ENCODE measurements around the gene NFIA.
"Not testable (repeated sequence)": the region's sequence is repeated elsewhere in the genome, so short reads cannot be mapped to it uniquely, and the experiment has no call there.

NFIA gene

DNA sequence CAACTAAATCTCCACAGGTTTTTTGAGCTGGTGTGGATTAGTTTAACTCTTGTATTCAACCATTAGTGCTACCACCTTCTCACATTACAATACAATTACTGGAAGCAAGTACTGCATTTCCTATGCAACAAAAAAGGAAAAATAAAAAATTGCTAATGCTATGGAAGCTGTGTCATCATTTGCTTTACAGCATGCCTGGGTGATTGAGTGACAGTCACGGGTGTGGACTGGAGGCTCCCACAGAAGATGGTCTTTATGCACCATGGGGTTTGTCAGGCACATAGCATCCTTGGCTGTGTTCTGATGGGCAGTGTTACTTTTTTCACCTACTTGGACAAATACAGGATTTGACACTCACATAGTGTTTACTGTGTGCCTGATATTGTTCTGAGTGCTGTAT is 380.3 kb downstream of the NFIA start:
- H3K4me1 Mint-ChIP-seq (ENCODE audit: low read depth in 2 of 2), result peaks cover 1 to 8% of the 10 kb centered on the region in 2 donors
- peak overlapping the region in 1 of 2 donors; percentile 24 for H3K27ac Mint-ChIP-seq
- no peak for ATAC-seq (replicated peaks)
- H3K4me3 Mint-ChIP-seq, result no peak overlapping the region
- DNase-seq, result no peak
- H3K9me3 Mint-ChIP-seq, result no peaks in the 10 kb centered on the region
- peaks cover 4% of the 10 kb centered on the region for H3K36me3 Mint-ChIP-seq (ENCODE audit: insufficient read depth)
- H3K27me3 Mint-ChIP-seq, result no peaks in the 10 kb centered on the region

DNA sequence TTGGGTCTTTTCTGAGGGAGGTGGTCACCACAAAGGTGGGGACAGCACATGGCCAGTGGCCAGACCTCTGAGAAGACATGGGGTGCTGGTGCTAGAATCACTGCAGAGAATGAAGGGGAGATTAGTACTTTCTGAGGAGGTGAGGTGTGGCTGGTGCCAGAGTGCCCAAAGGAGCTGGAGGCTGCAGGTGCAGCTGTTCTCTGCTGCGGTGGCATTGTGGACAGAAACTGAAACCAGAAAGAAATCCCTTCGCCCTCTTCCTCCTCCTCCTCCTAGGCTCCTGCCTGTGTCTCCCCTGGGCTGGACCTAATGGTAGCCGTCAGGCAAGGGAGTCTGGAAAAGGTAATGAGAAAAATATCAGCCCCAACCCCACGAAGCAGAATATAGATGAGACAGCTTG is 380.9 kb downstream of the NFIA start:
- Mint-ChIP-seq H3K27me3 (no peaks in the 10 kb centered on the region), H3K36me3 (ENCODE audit: insufficient read depth) (peaks cover 4% of the 10 kb centered on the region), H3K9me3 (no peaks in the 10 kb centered on the region), H3K4me3 (no peak overlapping the region), H3K27ac (peak overlapping the region in 1 of 2 donors; percentile 24), H3K4me1 (ENCODE audit: low read depth in 2 of 2) (peaks cover 1 to 8% of the 10 kb centered on the region in 2 donors)
- DNase-seq, result no peak
- no peak for ATAC-seq (replicated peaks)

DNA sequence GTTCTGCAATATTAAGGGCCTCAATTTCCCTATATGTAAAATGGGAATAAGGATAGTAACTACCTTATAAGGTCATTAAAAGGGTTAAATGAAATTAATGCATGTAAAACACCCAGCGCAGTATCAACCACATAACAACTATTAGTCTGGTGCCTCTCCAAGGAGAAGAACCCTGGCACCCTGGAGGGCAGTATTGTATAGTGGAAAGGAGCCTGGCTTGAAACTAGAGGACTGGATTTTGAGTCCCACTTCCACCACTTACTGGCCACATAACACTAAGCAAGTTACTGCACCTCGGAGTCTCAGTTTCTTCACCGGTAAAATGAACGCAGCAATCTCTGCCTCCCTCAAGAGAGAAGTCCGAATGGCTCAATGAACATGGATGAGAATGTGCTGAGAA is 385.5 kb downstream of the NFIA start:
- DNase-seq; H3K27ac Mint-ChIP-seq; H3K27me3 Mint-ChIP-seq; H3K36me3 Mint-ChIP-seq (ENCODE audit: insufficient read depth); H3K4me1 Mint-ChIP-seq (ENCODE audit: low read depth in 2 of 2); H3K4me3 Mint-ChIP-seq; H3K9me3 Mint-ChIP-seq; ATAC-seq (replicated peaks): not testable (repeated sequence)

DNA sequence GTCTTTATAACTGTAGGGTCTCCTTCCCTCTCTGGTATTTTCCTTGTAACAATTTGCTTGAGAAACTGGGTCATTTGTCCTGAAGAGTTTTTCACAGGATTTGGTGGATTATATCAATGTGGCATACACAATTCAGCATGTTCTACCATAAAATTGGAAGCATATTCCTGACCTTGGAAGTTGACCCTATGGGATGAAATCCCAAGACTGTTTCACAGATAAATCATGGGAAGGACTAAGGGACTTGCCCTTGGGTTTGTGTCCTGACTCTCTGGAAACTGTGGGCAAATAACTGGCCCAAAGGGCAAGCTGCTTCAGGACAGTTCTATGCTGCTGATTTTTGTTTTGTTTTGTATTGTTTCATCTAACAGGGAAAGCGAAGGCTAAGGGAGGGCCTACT is 387.0 kb downstream of the NFIA start:
- no peak for ATAC-seq (replicated peaks)
- Mint-ChIP-seq H3K27ac (no peak overlapping the region), H3K36me3 (ENCODE audit: insufficient read depth) (no peaks in the 10 kb centered on the region), H3K9me3 (no peaks in the 10 kb centered on the region), H3K4me1 (ENCODE audit: low read depth in 2 of 2) (no peaks in the 10 kb centered on the region), H3K4me3 (no peak overlapping the region), H3K27me3 (peaks cover 12% of the 10 kb centered on the region in 2 donors)
- no peak for DNase-seq

DNA sequence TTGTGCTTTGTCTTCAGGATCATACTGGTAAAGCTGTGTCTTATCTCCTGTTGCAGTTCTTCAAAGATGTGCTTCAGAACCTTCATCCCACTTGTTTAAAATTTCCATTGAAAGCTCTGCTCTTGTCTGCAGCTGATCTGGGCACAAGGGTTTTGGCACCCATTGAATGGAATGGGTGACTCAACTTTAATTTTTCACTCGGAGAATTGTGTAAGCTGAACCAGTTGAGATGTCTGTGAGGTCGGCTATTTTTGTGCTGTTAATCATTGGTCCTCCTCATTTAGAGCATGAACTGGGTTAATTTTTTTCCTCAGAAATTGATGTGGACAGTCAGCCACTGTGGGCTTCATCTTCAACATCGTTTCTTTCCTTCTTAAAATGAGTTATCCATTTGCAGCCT is 390.5 kb downstream of the NFIA start:
- ATAC-seq (replicated peaks) (no peak), DNase-seq (no peak)
- no peaks in the 10 kb centered on the region for H3K4me1 Mint-ChIP-seq (ENCODE audit: low read depth in 2 of 2)
- no peaks in the 10 kb centered on the region for H3K36me3 Mint-ChIP-seq (ENCODE audit: insufficient read depth)
- no peak overlapping the region for H3K27ac Mint-ChIP-seq
- peaks cover 22 to 32% of the 10 kb centered on the region in 2 donors for H3K27me3 Mint-ChIP-seq
- no peaks in the 10 kb centered on the region for H3K9me3 Mint-ChIP-seq
- H3K4me3 Mint-ChIP-seq, result no peak overlapping the region

DNA sequence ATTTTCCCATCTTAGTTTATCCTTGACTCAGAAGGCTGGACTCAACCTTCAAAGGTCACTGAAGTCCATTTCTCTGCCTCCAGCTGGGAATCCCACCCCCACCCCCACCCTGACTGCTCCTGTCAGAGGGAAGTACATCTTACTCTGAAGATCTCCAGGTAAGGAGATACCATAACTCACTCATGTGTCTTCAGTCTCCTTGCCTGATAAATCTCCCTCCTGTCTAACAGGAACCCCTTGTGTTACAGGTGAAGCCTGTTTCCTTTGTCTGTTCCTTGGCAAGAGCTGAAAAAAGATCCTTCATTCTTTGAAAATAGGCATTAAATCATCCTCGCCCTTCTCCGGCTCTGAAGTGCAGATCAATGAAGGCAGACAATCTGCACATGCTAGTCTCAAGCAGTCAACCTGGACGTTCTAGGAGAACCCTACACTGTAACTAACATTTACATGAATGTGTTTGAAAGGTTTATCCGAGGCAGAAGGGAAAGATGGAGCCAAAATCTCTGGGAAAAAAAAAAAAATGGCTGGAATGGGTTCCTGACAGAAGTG is 392.0 kb downstream of the NFIA start:
- DNase-seq, result no peak
- H3K4me1 Mint-ChIP-seq (ENCODE audit: low read depth in 2 of 2), result no peaks in the 10 kb centered on the region
- no peak overlapping the region for H3K27ac Mint-ChIP-seq
- no peak for ATAC-seq (replicated peaks)
- H3K4me3 Mint-ChIP-seq, result no peak overlapping the region
- peaks cover 22 to 32% of the 10 kb centered on the region in 2 donors for H3K27me3 Mint-ChIP-seq
- H3K36me3 Mint-ChIP-seq (ENCODE audit: insufficient read depth), result no peaks in the 10 kb centered on the region
- no peaks in the 10 kb centered on the region for H3K9me3 Mint-ChIP-seq

DNA sequence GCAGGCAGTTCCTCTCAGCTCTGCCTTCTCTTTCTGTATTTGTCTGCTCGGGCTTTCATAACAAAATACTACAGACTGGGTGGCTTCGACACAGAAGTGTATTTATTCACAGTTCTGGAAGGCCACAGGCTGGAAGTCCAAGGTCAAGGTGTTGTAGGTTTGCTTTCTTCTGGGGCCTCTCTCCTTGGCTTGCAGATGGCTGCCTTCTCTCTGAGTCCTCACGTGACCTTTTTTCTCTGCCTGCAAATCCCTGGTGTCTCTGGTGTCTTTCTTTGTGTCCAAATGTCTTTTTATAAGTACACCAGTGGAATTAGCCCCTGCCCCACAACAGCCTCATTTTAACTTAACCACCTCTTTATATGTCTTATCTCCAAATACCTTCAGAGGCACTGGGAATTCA is 392.6 kb downstream of the NFIA start:
- DNase-seq, result no peak
- no peaks in the 10 kb centered on the region for H3K36me3 Mint-ChIP-seq (ENCODE audit: insufficient read depth)
- no peak overlapping the region for H3K4me3 Mint-ChIP-seq
- no peak overlapping the region for H3K27ac Mint-ChIP-seq
- no peak for ATAC-seq (replicated peaks)
- no peaks in the 10 kb centered on the region for H3K9me3 Mint-ChIP-seq
- H3K4me1 Mint-ChIP-seq (ENCODE audit: low read depth in 2 of 2), result no peaks in the 10 kb centered on the region
- peaks cover 22 to 32% of the 10 kb centered on the region in 2 donors for H3K27me3 Mint-ChIP-seq

DNA sequence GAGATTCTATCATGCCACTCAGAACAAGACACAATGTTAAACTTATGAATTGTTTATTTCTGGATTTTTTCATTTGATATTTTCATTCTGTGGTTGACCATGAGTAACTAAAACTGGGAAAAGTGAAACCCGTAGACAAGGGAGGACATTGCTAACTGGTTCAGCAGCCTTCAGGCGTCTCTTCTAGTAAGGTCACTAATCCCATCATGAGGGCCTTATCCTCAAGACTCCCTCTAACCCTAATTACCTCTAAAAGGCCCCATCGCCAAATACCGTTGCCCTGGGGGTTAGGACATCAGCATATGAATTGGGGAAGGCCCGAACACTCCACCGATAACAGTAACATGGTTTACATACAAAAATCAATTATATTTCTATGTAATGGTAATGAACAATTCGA is 394.9 kb downstream of the NFIA start:
- H3K27ac Mint-ChIP-seq, result no peak overlapping the region
- ATAC-seq (replicated peaks) (no peak), DNase-seq (no peak)
- no peaks in the 10 kb centered on the region for H3K4me1 Mint-ChIP-seq (ENCODE audit: low read depth in 2 of 2)
- H3K9me3 Mint-ChIP-seq, result no peaks in the 10 kb centered on the region
- no peaks in the 10 kb centered on the region for H3K36me3 Mint-ChIP-seq (ENCODE audit: insufficient read depth)
- no peak overlapping the region for H3K4me3 Mint-ChIP-seq
- peaks cover 43 to 56% of the 10 kb centered on the region in 2 donors for H3K27me3 Mint-ChIP-seq

DNA sequence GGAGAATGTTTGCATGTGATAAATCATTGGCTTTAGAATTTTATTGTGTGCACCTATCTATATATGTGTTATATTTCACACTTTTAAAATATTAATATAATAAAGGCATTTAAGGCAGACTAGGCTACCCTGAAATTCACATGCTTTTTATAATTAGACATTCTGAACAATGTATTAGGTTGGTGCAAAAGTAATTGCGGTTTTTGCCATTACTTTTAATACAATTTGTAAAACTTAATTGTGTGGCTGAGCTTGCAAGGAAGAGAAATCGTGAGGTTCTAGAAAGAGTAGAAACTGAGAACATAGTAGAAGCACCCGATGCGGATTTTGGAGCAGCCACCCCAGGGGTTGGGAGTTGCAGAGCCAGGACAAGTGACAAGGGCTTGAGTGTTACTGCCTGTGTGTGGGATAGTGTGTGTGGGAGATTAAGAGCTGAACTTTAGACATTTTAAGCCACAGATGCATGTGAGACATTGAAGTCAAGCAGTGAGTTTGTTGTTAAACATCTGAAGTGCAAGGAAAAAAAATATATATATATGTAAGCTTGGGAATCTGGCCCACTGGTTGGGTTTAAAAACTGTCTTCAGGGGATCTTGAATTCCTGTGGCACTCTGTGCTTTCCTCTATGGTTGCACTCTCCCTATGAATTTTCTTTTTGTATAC is 398.0 kb downstream of the NFIA start:
- Mint-ChIP-seq H3K9me3 (no peaks in the 10 kb centered on the region), H3K4me1 (ENCODE audit: low read depth in 2 of 2) (no peaks in the 10 kb centered on the region), H3K36me3 (ENCODE audit: insufficient read depth) (no peaks in the 10 kb centered on the region), H3K27ac (no peak overlapping the region), H3K27me3 (peaks cover 34 to 62% of the 10 kb centered on the region in 2 donors), H3K4me3 (no peak overlapping the region)
- DNase-seq, result no peak
- ATAC-seq (replicated peaks), result no peak

DNA sequence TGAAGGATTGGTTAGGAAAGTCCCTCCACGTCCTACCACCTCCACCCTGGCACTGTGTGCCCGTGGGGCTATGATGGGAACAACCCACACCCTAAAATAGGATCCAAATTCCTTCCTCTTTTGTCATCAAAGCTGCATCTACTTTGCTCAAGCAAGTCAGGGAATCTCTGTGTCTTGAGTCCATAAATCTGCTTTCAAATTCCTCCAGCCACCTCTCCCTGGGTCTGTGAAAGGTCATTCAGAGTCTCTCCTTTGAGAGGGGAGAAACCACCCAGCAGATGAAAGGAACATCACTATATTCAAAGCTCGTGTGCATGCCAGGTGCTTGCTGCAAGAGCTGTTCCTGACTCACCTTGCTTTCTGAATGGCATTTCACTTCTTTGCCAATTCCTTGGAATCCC is 399.0 kb downstream of the NFIA start:
- no peaks in the 10 kb centered on the region for H3K4me1 Mint-ChIP-seq (ENCODE audit: low read depth in 2 of 2)
- ATAC-seq (replicated peaks) (no peak), DNase-seq (no peak)
- H3K36me3 Mint-ChIP-seq (ENCODE audit: insufficient read depth), result no peaks in the 10 kb centered on the region
- peaks cover 28 to 53% of the 10 kb centered on the region in 2 donors for H3K27me3 Mint-ChIP-seq
- no peak overlapping the region for H3K27ac Mint-ChIP-seq
- H3K9me3 Mint-ChIP-seq, result no peaks in the 10 kb centered on the region
- no peak overlapping the region for H3K4me3 Mint-ChIP-seq

DNA sequence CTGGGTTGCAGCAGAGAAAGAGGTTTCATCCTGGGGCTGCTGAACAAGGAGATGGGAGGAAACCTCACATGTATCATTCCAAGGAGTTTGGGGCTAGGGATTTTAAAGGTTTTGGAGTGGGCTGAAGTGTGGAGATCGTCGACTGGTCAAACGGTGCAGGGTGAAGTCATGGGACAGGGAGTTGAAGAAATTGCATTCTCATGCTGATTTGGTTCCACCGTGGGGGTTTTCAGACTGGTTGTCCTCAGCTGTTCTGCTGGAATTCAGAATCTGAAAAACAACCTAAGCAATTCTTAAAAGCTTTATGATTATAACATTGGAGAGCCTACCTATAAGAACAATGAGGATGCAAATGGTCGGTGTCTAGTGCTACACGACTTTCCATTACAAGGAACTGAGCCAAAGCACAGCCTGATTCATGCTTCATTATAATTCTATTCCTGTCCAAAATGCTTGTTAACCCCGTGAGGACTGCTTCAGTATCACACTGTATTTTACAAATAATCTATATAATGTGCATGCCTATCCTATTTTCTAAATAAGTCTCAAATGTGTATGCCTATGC is 399.9 kb downstream of the NFIA start:
- H3K4me3 Mint-ChIP-seq, result no peak overlapping the region
- no peaks in the 10 kb centered on the region for H3K9me3 Mint-ChIP-seq
- DNase-seq, result no peak
- H3K4me1 Mint-ChIP-seq (ENCODE audit: low read depth in 2 of 2), result no peaks in the 10 kb centered on the region
- no peak for ATAC-seq (replicated peaks)
- no peaks in the 10 kb centered on the region for H3K36me3 Mint-ChIP-seq (ENCODE audit: insufficient read depth)
- peaks cover 28 to 46% of the 10 kb centered on the region in 2 donors for H3K27me3 Mint-ChIP-seq
- H3K27ac Mint-ChIP-seq, result no peak overlapping the region

DNA sequence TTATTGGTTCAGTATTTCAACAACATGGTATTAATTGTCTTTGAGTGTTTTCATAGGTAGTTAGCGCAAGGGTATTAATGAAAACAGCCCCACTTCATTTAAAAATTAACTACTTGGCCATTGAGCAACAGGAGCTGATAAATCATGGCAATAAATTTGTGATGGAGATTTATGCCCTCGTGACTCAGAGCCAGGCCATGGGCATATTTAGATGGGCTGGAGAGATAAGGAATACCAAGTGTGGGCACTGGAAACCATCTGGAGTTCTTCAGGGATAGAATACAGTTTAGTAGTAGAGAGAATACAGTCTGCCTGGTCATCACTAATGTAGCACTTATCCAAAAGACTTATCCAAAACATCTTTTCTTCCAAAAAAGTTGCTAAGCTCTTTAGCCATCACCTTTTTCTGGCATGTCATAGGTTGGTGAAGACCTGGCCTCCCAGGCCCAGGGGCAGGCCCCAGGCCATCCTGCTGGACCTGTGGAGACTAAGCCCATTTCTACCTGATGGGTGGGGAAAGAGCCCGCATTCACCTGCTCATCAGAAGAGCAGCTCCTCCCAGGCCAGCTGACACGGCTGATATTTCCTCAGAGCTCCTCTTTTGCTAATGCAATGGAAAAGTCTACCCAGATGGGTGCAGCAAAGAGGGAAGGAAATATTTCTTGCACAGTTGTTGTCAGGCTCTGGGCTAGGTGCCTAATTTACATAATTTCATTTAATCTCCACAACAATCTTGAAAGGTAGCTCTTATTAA is 404.6 kb downstream of the NFIA start:
- Mint-ChIP-seq H3K4me3 (no peak overlapping the region), H3K9me3 (no peaks in the 10 kb centered on the region), H3K36me3 (ENCODE audit: insufficient read depth) (no peaks in the 10 kb centered on the region), H3K27ac (no peak overlapping the region), H3K27me3 (peaks cover 10 to 26% of the 10 kb centered on the region in 2 donors), H3K4me1 (ENCODE audit: low read depth in 2 of 2) (no peaks in the 10 kb centered on the region)
- DNase-seq, result no peak
- no peak for ATAC-seq (replicated peaks)

DNA sequence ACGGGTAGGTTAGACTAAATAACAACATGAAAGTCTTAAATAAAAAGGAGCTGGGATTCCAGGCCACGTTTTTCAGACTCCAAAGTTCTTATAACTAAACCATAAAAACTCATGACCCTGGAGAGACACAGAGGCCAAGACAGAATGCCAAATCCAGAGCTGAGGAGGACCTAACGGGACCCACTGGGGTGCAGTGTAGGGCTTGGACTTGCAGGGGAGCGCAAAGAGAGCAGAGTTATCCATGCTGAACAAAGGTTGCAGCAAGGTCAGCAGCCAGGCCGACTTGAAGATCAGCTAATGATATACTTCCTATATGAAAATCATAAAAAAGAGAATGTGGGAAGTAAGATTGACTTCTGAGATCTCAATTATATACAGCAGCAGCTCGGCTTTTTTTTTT is 405.4 kb downstream of the NFIA start:
- no peak for DNase-seq
- H3K27ac Mint-ChIP-seq, result no peak overlapping the region
- H3K9me3 Mint-ChIP-seq, result no peaks in the 10 kb centered on the region
- H3K4me3 Mint-ChIP-seq, result no peak overlapping the region
- no peaks in the 10 kb centered on the region for H3K4me1 Mint-ChIP-seq (ENCODE audit: low read depth in 2 of 2)
- H3K27me3 Mint-ChIP-seq, result peaks cover 7 to 18% of the 10 kb centered on the region in 2 donors
- ATAC-seq (replicated peaks), result no peak
- no peaks in the 10 kb centered on the region for H3K36me3 Mint-ChIP-seq (ENCODE audit: insufficient read depth)

DNA sequence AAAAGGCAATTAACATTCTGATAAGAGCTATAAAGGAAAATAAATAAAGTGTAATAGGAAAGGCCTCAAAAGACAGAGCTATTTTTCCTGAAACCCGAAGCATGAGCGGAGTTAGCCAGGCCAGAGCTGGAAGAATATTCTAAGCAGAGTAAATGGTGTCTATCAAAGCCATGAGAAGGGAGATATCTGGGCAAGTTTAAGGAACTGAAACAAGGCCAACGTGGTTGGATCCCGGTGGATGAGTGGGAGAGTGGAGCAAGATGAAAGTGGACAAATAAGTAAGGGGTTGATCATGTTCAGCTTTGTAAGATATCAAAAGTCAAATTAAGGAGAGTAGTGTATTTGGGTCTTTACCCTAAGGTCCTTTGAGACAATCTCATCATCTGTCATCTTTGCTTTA is 408.6 kb downstream of the NFIA start:
- Mint-ChIP-seq H3K4me1 (ENCODE audit: low read depth in 2 of 2) (no peaks in the 10 kb centered on the region), H3K9me3 (no peaks in the 10 kb centered on the region), H3K27me3 (no peaks in the 10 kb centered on the region), H3K4me3 (no peak overlapping the region), H3K36me3 (ENCODE audit: insufficient read depth) (no peaks in the 10 kb centered on the region), H3K27ac (no peak overlapping the region)
- no peak for DNase-seq
- no peak for ATAC-seq (replicated peaks)
